Measurements from ENCODE around the gene KLF16. TPM values are rescaled to one million over a fixed set of nuclear protein-coding genes. Genes with fewer than 3 reads are reported as not detected.
"Not testable (repeated sequence)": the region's sequence is repeated elsewhere in the genome, so short reads cannot be mapped to it uniquely, and the experiment has no call there.

KLF16 gene
- total RNA-seq, 1 donor from 2014 or later, result 38.1 TPM

GRCh38 chr19:1901940-1902404 lies 38.6 kb upstream of the KLF16 start:
- peaks cover 33% of the 10 kb centered on the region for H3K4me1 Mint-ChIP-seq
- intact Hi-C loops (cut with micrococcal nuclease), result no loop called here
- H3K9me3 Mint-ChIP-seq, result no peaks in the 10 kb centered on the region
- H3K36me3 Mint-ChIP-seq (ENCODE audit: low read depth), result no peaks in the 10 kb centered on the region
- H3K4me3 Mint-ChIP-seq, result no peak overlapping the region
- no peaks in the 10 kb centered on the region for H3K27me3 Mint-ChIP-seq
- no peak overlapping the region for H3K27ac Mint-ChIP-seq
- DNase-seq, result no peak

- DNase-seq, result no peak
- Mint-ChIP-seq H3K27ac (peak overlapping the region; percentile 97), H3K4me1 (peaks cover 19% of the 10 kb centered on the region), H3K4me3 (peak overlapping the region; percentile 83), H3K27me3 (no peaks in the 10 kb centered on the region), H3K9me3 (no peaks in the 10 kb centered on the region), H3K36me3 (ENCODE audit: low read depth) (no peaks in the 10 kb centered on the region)
- intact Hi-C loops (cut with micrococcal nuclease), result no loop called here
Observed at GRCh38 chr19:1896508-1896907, 33.1 kb upstream of the KLF16 start.

- no peak overlapping the region for H3K4me3 Mint-ChIP-seq
- H3K27ac Mint-ChIP-seq, result peak overlapping the region; percentile 16
- no peaks in the 10 kb centered on the region for H3K9me3 Mint-ChIP-seq
- DNase-seq, result no peak
- no peaks in the 10 kb centered on the region for H3K27me3 Mint-ChIP-seq
- no peaks in the 10 kb centered on the region for H3K36me3 Mint-ChIP-seq (ENCODE audit: low read depth)
- peaks cover 23% of the 10 kb centered on the region for H3K4me1 Mint-ChIP-seq
- intact Hi-C loops (cut with micrococcal nuclease), result no loop called here
Observed at GRCh38 chr19:1893791-1894190, 30.4 kb upstream of the KLF16 start.

- intact Hi-C loops (cut with micrococcal nuclease), result no loop called here
- Mint-ChIP-seq H3K36me3 (ENCODE audit: low read depth) (no peaks in the 10 kb centered on the region), H3K4me1 (peaks cover 12% of the 10 kb centered on the region), H3K9me3 (no peaks in the 10 kb centered on the region), H3K4me3 (no peak overlapping the region), H3K27me3 (no peaks in the 10 kb centered on the region), H3K27ac (peak overlapping the region; percentile 26)
- DNase-seq, result no peak
Observed at GRCh38 chr19:1889907-1890306, 26.5 kb upstream of the KLF16 start.

- H3K4me3 Mint-ChIP-seq, result no peak overlapping the region
- intact Hi-C loops (cut with micrococcal nuclease), result no loop called here
- peaks cover 19% of the 10 kb centered on the region for H3K4me1 Mint-ChIP-seq
- DNase-seq, result no peak
- H3K36me3 Mint-ChIP-seq (ENCODE audit: low read depth), result peaks cover 12% of the 10 kb centered on the region
- H3K27ac Mint-ChIP-seq, result no peak overlapping the region
- H3K9me3 Mint-ChIP-seq, result no peaks in the 10 kb centered on the region
- H3K27me3 Mint-ChIP-seq, result no peaks in the 10 kb centered on the region
Observed at GRCh38 chr19:1888385-1888784, 25.0 kb upstream of the KLF16 start.

- Mint-ChIP-seq H3K4me1 (peaks cover 34% of the 10 kb centered on the region), H3K36me3 (ENCODE audit: low read depth) (peaks cover 18% of the 10 kb centered on the region)
- H3K4me3 Mint-ChIP-seq; DNase-seq; intact Hi-C loops (cut with micrococcal nuclease); H3K27me3 Mint-ChIP-seq; H3K9me3 Mint-ChIP-seq; H3K27ac Mint-ChIP-seq: not testable (repeated sequence)
Observed at GRCh38 chr19:1886360-1886759, 23.0 kb upstream of the KLF16 start.

GRCh38 chr19:1885398-1886119 lies 22.2 kb upstream of the KLF16 start, which contains the start of gene ABHD17A:
Gene ABHD17A, minus strand, starts transcription at chr19:1885496. Its CDS starts 3,930 bp downstream, at chr19:1881566.
- intact Hi-C loops (cut with micrococcal nuclease), result loop anchor here (1.0 kb wide), 3 partner anchors 9 to 21 kb away; partner anchors contain the start of genes ADAT3 and SCAMP4
- peaks cover 34% of the 10 kb centered on the region for H3K4me1 Mint-ChIP-seq
- H3K36me3 Mint-ChIP-seq (ENCODE audit: low read depth), result peaks cover 18% of the 10 kb centered on the region
- not testable (repeated sequence) for H3K27me3 Mint-ChIP-seq, H3K9me3 Mint-ChIP-seq
- peak within 1 kb of the TSS; percentile 96 for H3K27ac Mint-ChIP-seq
- DNase-seq, result peak; percentile 98
- H3K4me3 Mint-ChIP-seq, result peak within 1 kb of the TSS; percentile 93

GRCh38 chr19:1884719-1885334 lies 21.4 kb upstream of the KLF16 start:
- Mint-ChIP-seq H3K9me3 (no peaks in the 10 kb centered on the region), H3K27me3 (no peaks in the 10 kb centered on the region), H3K36me3 (ENCODE audit: low read depth) (peaks cover 18% of the 10 kb centered on the region), H3K27ac (peak overlapping the region; percentile 96), H3K4me3 (peak overlapping the region; percentile 93), H3K4me1 (peaks cover 30% of the 10 kb centered on the region)
- intact Hi-C loops (cut with micrococcal nuclease), result loop anchor here (1.0 kb wide), 3 partner anchors 9 to 21 kb away; partner anchors contain the start of genes ADAT3 and SCAMP4
- peak; percentile 75 for DNase-seq

GRCh38 chr19:1884291-1884718 lies 20.9 kb upstream of the KLF16 start:
- intact Hi-C loops (cut with micrococcal nuclease), result no loop called here
- DNase-seq, result peak; percentile 81
- Mint-ChIP-seq H3K9me3 (no peaks in the 10 kb centered on the region), H3K27me3 (no peaks in the 10 kb centered on the region), H3K4me1 (peaks cover 30% of the 10 kb centered on the region), H3K4me3 (peak overlapping the region; percentile 93), H3K36me3 (ENCODE audit: low read depth) (peaks cover 18% of the 10 kb centered on the region), H3K27ac (peak overlapping the region; percentile 96)

- Mint-ChIP-seq H3K9me3 (no peaks in the 10 kb centered on the region), H3K4me1 (peaks cover 30% of the 10 kb centered on the region), H3K4me3 (peak overlapping the region; percentile 93), H3K27me3 (no peaks in the 10 kb centered on the region), H3K36me3 (ENCODE audit: low read depth) (peaks cover 18% of the 10 kb centered on the region), H3K27ac (peak overlapping the region; percentile 96)
- peak; percentile 76 for DNase-seq
- intact Hi-C loops (cut with micrococcal nuclease), result no loop called here
Observed at GRCh38 chr19:1883784-1884183, 20.4 kb upstream of the KLF16 start.

GRCh38 chr19:1882786-1883692 lies 19.7 kb upstream of the KLF16 start:
- intact Hi-C loops (cut with micrococcal nuclease), result loop anchor here (1.0 kb wide), 1 partner anchor 14 kb away; no protein-coding TSS in a partner anchor
- no peak for DNase-seq
- no peaks in the 10 kb centered on the region for H3K27me3 Mint-ChIP-seq
- H3K27ac Mint-ChIP-seq, result peak overlapping the region; percentile 96
- peaks cover 18% of the 10 kb centered on the region for H3K36me3 Mint-ChIP-seq (ENCODE audit: low read depth)
- H3K4me1 Mint-ChIP-seq, result peaks cover 30% of the 10 kb centered on the region
- H3K4me3 Mint-ChIP-seq, result peak overlapping the region; percentile 93
- no peaks in the 10 kb centered on the region for H3K9me3 Mint-ChIP-seq

GRCh38 chr19:1882089-1882785 lies 18.9 kb upstream of the KLF16 start:
- H3K36me3 Mint-ChIP-seq (ENCODE audit: low read depth), result peaks cover 18% of the 10 kb centered on the region
- H3K4me3 Mint-ChIP-seq, result peak overlapping the region; percentile 93
- intact Hi-C loops (cut with micrococcal nuclease), result loop anchor here (1.0 kb wide), 1 partner anchor 15 kb away; no protein-coding TSS in a partner anchor
- H3K4me1 Mint-ChIP-seq, result peaks cover 28% of the 10 kb centered on the region
- H3K27ac Mint-ChIP-seq, result peak overlapping the region; percentile 96
- no peaks in the 10 kb centered on the region for H3K9me3 Mint-ChIP-seq
- peak; percentile 95 for DNase-seq
- H3K27me3 Mint-ChIP-seq, result no peaks in the 10 kb centered on the region
